Femur (tissue), 1 donor: ENCODE measurements around the gene EFCAB11.
A peak's percentile ranks its signal among the peaks of the same experiment; 100 is the strongest.

ENCODE experiments used
- DNase-seq: peaks from one replicate; pipeline ENCODE4 v3.0.0-alpha.2; 2017

The EFCAB11 gene

GRCh38 chr14:89954070-89955021 lies at the start of gene EFCAB11:
TSS of gene EFCAB11 (minus strand) at chr14:89954730. CDS start at chr14:89954660, 70 bp downstream.
- DNase-seq, result peak; percentile 99

- no peak for DNase-seq
Measured at GRCh38 chr14:90003526-90004307, 49.2 kb upstream of the EFCAB11 start.

- DNase-seq, result no peak
Measured at GRCh38 chr14:90000935-90001334, 46.4 kb upstream of the EFCAB11 start.

- no peak for DNase-seq
Measured at GRCh38 chr14:89996963-89997362, 42.4 kb upstream of the EFCAB11 start.

GRCh38 chr14:89992273-89992672 lies 37.7 kb upstream of the EFCAB11 start:
- DNase-seq, result no peak

- no peak for DNase-seq
Measured at GRCh38 chr14:89990623-89991275, 36.2 kb upstream of the EFCAB11 start.

GRCh38 chr14:89990218-89990617 lies 35.7 kb upstream of the EFCAB11 start:
- no peak for DNase-seq

- no peak for DNase-seq
Measured at GRCh38 chr14:89988787-89989186, 34.3 kb upstream of the EFCAB11 start.

GRCh38 chr14:89987161-89987475 lies 32.6 kb upstream of the EFCAB11 start:
- DNase-seq, result no peak

- DNase-seq, result no peak
Measured at GRCh38 chr14:89986462-89987160, 32.1 kb upstream of the EFCAB11 start.

- DNase-seq, result no peak
Measured at GRCh38 chr14:89983375-89983774, 28.8 kb upstream of the EFCAB11 start.

GRCh38 chr14:89978656-89979055 lies 24.1 kb upstream of the EFCAB11 start:
- no peak for DNase-seq

- DNase-seq, result no peak
Measured at GRCh38 chr14:89977668-89978067, 23.1 kb upstream of the EFCAB11 start.

- DNase-seq, result peak; percentile 79
Measured at GRCh38 chr14:89973234-89973823, 18.8 kb upstream of the EFCAB11 start.

- DNase-seq, result no peak
Measured at GRCh38 chr14:89965839-89966238, 11.3 kb upstream of the EFCAB11 start.

- DNase-seq, result no peak
Measured at GRCh38 chr14:89963288-89963978, 8.9 kb upstream of the EFCAB11 start.

- no peak for DNase-seq
Measured at GRCh38 chr14:89960914-89961313, 6.4 kb upstream of the EFCAB11 start.

- no peak for DNase-seq
Measured at GRCh38 chr14:89959853-89960445, 5.4 kb upstream of the EFCAB11 start.

GRCh38 chr14:89958966-89959365 lies 4.4 kb upstream of the EFCAB11 start:
- no peak for DNase-seq

GRCh38 chr14:89957791-89958190 lies 3.3 kb upstream of the EFCAB11 start:
- DNase-seq, result no peak

- no peak for DNase-seq
Measured at GRCh38 chr14:89957376-89957775, 2.8 kb upstream of the EFCAB11 start.
